Fibroblast of pulmonary artery (primary cell): ENCODE measurements around the gene LRP8.
A peak's percentile ranks its signal among the peaks of the same experiment; 100 is the strongest.

ENCODE experiments used
- DNase-seq: peaks from one replicate; pipeline ENCODE4 v3.0.0-alpha.2; 2010; ENCODE audit warnings: low read depth
- H3K4me3 ChIP-seq: replicated peaks from 2 replicates; pipeline ENCODE4 v1.5.1; 2011; ENCODE audit warnings: low read depth, mild to moderate bottlenecking, control low read depth, low read length, moderate library complexity
- TF ChIP-seq, protein P1 (sequence below): IDR thresholded peaks from 2 replicates; pipeline ENCODE4 v1.5.1; 2011; ENCODE audit warnings: mild to moderate bottlenecking, control low read depth, low read length, inconsistent platforms; ENCODE audit errors: missing control alignments

The LRP8 gene

DNA sequence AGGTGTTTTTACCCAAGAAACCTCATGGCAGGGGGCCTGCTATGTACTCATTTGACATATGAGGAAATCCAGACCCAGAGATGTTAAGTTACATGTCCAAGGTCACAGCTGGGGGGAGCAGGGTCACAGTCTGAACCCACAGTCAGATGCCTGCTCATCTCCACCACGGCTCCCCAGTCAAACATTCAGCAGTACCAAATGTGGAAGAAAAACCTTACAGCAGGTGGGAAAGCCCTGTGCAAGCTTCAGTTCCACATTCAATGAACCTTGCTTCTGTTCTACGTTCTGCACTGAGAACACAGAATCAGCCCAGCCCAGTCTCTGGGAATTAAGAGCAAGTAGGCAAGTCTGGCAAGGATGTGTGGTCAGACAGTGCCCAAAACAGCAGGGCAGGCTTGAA, 35.2 kb downstream of the LRP8 start:
- H3K4me3 ChIP-seq: no peak overlapping the region
- no peak for DNase-seq
- TF ChIP-seq, protein P1, sequence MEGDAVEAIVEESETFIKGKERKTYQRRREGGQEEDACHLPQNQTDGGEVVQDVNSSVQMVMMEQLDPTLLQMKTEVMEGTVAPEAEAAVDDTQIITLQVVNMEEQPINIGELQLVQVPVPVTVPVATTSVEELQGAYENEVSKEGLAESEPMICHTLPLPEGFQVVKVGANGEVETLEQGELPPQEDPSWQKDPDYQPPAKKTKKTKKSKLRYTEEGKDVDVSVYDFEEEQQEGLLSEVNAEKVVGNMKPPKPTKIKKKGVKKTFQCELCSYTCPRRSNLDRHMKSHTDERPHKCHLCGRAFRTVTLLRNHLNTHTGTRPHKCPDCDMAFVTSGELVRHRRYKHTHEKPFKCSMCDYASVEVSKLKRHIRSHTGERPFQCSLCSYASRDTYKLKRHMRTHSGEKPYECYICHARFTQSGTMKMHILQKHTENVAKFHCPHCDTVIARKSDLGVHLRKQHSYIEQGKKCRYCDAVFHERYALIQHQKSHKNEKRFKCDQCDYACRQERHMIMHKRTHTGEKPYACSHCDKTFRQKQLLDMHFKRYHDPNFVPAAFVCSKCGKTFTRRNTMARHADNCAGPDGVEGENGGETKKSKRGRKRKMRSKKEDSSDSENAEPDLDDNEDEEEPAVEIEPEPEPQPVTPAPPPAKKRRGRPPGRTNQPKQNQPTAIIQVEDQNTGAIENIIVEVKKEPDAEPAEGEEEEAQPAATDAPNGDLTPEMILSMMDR: no peak

DNA sequence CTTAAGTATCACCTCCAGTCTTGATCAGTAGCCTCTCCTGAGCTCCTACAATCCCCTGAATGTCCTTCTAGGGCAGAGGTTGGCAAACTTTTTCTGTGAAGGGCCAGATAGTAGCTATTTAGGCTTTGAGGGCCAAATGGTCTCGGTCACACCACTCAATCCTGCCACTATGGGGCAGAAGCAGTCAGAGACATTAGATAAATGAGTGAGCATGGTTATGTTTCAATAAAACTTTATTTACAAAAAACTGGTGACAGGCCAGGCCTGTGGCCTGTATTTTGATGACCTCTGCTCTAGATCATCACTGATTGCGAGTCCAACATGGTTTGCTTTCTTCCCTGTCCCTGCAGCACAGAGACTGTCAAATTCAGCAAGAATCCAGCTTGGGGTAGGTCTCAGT, 36.3 kb downstream of the LRP8 start:
- DNase-seq: no peak
- no peak overlapping the region for H3K4me3 ChIP-seq
- TF ChIP-seq, protein P1: peak; percentile 14

DNA sequence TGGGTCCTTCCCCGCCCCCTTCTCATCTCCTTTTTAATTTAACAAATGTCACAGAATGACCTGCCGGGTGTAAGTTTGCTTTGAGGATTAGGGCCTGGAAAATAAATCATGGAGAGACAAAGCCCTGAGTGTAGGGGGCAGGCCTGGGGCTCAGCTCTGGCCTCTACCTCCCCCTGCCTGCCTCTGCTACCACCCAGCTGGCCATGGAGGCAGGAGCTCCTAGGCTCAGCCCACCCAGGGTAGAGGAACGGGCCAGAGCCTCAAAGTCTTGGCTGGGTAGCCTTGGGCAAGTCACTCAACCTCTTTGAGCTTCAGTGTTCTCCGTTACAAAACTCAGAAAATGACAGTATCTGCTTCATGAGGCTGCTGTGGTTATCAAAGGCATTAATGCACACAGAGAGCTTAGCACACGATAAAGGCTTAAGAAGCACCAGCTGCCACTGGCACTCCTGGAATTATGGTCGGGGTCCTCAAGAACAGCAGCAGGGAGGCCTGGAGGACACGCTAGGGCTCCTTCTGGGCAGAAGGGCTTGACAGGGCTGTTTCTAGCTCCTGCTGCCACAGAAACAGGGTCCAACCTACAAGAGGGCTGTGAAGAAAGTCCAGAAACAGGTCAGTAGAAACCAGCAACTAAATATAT, 39.0 kb downstream of the LRP8 start:
- DNase-seq: no peak
- TF ChIP-seq, protein P1: no peak
- no peak overlapping the region for H3K4me3 ChIP-seq

DNA sequence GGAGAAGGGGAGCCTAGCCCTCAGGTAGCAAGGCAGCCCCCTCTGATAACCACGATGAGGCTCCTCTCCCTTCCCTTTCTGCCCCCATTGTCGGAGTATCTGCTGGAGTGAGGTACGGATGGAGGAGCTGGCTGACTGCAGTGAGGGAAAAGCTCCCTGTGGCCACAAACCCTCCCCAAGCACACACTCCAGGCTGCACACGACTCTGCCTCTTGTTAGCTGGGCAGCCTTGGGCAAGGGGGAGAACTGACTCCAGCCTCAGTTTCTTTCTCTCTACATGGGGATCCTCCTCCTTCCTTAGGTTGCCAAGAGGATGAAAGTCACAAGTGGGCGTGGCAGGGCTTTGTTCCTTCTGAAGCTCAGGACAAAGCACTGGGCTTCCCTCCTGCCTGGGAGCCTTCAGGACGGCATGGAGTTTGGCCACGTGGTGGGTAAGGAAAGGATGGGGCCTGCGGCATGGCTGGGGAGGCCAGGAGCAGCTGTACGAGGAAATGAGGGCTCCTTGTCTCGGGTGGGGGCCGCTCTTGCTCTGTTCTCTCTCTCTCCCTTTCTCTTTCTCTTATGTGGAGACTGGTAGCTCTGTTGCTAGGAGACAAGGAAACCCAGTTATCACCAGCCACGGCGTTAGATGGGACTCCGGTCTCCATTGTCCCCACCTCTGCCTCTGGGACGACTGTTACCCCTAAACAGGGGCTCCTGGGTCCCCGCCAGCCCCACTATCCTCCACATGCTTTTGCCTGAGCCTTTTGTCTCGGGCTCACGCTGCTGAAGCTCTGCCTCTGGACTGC, 39.7 kb downstream of the LRP8 start:
- no peak for DNase-seq
- no peak overlapping the region for H3K4me3 ChIP-seq
- TF ChIP-seq, protein P1: no peak

DNA sequence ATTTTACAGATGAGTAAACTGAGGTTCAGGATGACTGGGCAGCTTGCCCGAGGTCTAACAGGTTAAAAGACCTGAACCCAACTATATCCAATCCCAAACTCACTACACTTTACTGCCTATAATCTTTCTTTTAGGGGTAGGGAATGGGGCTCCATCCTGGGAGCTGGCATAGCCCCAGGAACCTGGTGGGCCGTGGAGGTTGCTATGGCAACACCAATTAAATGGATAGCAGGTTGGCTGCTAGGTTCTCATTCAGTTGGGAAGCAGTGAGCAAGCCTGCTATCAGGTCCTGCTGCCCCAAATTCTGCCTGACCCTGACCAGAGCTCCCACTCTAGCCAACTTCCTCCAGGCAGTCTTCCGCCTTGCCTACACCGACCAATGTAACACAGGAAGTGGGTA, 40.9 kb downstream of the LRP8 start:
- TF ChIP-seq, protein P1: no peak

DNA sequence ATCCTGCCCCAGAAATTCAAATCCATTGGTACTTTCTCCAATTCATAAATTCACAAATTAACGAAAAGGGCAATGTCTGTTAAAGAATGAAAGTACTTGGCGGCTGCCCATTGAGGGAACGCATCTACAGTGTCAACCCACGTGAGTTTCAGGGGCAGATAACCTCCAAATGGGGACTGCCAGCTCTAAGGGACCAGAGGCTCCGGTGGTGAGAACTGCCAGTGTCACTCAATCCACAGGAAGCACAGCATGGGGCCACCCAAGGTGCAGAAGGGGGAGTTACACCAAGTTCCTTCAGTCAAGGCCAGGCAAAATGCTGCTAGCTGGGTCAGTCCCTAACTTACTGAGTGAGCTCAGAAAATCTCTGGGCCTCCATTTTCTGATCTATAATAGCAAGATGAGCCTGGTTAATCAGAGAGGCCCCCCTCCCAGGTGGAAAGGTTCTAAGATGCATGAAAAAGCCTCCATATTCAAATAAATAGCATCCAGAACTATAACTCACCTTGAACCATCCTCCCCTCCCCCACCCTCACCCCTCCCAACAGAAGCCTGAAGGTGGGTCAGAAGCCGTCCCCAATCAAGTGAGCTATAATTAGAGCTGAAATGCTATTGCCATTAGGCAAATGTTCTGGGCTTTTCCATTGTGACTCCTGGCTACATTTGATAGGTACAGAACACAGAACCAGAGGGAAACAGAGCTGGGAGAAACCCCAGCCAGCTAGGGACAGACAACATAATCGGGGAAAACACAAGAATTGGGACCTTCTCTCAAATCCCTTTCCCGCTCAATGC, 41.7 kb downstream of the LRP8 start:
- TF ChIP-seq, protein P1: no peak
- no peak overlapping the region for H3K4me3 ChIP-seq
- DNase-seq: no peak

More for the DNA sequence above, 40.9 kb downstream of the LRP8 start:
- DNase-seq: no peak
- H3K4me3 ChIP-seq: no peak overlapping the region
